AG09319 (cell line): ENCODE data around the gene DEPDC4.

Experiments used
- DNase-seq: peaks from one replicate; pipeline ENCODE4 v3.0.0-alpha.2; 2010; ENCODE audit warnings: low read depth; ENCODE audit errors: extremely low read depth
- CTCF ChIP-seq: IDR thresholded peaks from 2 replicates; pipeline ENCODE4 v1.5.1; 2011; ENCODE audit warnings: low read depth, mild to moderate bottlenecking, inconsistent platforms, low read length, moderate library complexity

DEPDC4 gene

DNA sequence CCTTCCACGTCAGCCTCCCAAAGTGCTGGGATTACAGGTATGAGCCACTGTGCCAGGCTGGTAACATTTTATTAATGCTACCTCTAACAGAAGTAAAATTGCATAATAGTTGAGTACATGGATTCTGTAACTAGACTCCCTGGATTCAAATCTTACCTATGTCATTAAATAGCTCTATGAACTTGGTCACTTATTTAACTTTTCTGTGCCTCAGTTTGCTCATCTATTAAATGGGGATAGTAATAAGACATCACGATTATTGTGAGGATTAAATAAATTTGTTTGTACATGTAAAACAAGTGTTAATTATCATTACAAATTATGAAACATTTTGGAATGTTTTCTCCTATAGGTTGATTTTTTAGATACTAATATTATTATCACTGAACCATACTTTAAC, 59.6 kb downstream of the DEPDC4 start:
- TF ChIP-seq CTCF = no peak
- no peak for DNase-seq

DNA sequence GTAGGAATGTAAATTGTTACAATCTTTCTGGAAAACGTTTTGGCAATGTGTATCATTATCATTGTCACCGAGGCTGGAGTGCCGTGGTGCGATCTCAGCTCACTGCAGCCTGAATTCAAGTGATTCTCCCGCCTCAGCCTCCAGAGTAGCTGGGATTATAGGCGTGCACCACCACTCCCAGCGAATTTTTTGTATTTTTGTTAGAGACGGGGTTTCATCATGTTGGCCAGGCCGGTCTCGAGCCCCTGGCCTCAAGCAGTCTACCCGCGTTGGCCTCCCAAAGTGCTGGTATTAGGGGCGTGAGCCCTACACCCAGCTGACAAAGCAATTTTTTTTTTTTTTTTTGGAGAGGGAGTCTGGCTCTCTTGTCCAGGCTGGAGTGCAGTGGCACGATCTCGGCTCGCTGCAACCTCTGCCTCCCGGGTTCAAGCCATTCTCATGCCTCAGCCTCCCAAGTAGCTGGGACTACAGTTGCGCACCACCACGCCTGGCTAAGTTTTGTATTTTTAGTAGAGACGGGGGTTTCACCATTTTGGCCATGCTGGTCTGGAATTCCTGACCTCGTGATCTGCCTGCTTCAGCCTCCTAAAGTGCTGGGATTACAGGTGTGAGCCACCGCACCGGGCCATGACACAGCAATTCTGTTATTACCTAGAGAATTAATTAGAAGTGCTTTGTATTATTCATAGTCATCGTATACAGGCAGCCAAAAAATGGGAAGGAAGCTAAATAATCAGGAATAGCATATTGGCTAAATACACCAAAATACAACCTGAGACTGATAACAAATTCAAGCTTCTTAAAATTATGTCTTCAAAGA, 65.1 kb downstream of the DEPDC4 start:
- no peak for TF ChIP-seq CTCF
- DNase-seq = no peak

DNA sequence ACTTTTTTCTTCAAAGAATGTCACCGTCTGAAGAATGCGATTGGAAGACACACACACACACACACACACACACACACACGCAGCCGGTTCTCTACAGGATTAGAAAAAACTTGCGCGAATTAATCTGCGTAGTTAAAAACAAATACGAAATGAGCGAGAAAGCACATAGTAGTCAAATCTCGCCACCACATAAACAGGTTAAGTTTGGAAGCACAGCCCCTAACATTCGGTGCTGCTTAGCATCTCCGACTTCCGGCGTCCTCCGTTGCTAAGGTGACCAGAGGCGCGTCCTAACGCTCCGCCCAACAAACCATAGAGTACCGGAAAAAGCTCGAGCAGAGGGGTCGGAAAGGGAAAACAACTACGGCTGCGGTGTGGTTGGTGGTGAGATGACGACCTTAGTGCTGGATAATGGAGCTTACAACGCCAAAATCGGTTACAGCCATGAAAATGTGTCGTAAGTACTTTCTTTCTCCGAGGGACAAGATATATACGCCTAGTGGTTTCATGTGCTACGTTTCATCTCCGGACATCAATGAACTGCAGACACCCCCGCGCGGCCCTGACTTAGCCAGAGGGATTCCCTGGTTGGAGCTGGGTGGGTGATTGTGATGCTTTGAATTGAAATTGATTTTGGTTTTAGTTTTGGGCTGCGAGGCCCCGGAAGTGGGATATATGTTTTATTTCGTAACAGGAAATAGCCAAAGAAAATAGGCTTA, 66.3 kb downstream of the DEPDC4 start, which contains the start of gene ACTR6:
ACTR6 (plus strand) TSS at position 353 of the 719 bp plus-strand sequence; CDS start at position 390, 37 bp downstream.
- no peak; the same call in 1 of the 2 replicates for TF ChIP-seq CTCF
- peak; percentile 83 for DNase-seq

- no peak for DNase-seq
- TF ChIP-seq CTCF = no peak
These were observed 67.3 kb downstream of the DEPDC4 start for GRCh38 chr12:100199347-100200149.

GRCh38 chr12:100199023-100199346, 67.9 kb downstream of the DEPDC4 start:
- no peak for DNase-seq
- no peak for TF ChIP-seq CTCF

DNA sequence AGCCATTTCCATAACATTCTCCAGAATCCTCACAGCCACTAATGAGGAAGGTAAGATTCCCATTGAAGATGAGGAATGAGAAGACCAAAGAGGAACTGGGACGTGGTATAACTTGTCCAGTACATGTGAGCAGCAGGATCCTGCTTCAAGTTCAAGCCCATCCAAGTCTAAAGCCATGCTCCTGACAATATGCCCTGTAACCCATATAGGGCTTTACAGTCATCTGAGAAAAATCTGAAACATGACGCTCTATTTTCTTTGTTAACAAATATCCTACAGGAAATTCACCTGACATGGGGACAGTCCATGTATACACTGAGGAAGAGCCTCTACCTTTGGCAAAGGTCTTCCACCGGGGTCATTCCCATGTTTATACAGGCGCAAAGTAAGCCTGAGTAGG, 69.4 kb downstream of the DEPDC4 start:
- no peak for DNase-seq
- no peak for TF ChIP-seq CTCF
